Measurements from ENCODE around the gene CIDEC.

Gene CIDEC

GRCh38 chr3:9843715-9844438 lies 36.2 kb downstream of the CIDEC start, which contains the start of gene RPUSD3:
TSS of gene RPUSD3 (minus strand) at chr3:9844008. CDS start at chr3:9843990, 18 bp downstream.
- DNase-seq: peak; percentile 83 to 89

GRCh38 chr3:9841015-9841414 lies 39.0 kb downstream of the CIDEC start:
- no peak for DNase-seq

GRCh38 chr3:9838856-9839255 lies 41.2 kb downstream of the CIDEC start:
- no peak for DNase-seq

GRCh38 chr3:9837701-9838582 lies 42.1 kb downstream of the CIDEC start:
- DNase-seq: peak in 1 of 2 donors; percentile 50

- no peak for DNase-seq
Observed at GRCh38 chr3:9834520-9835380, 45.3 kb downstream of the CIDEC start.

- no peak for DNase-seq
Observed at GRCh38 chr3:9833078-9833477, 47.0 kb downstream of the CIDEC start.

- no peak for DNase-seq
Observed at GRCh38 chr3:9831253-9831652, 48.8 kb downstream of the CIDEC start.

GRCh38 chr3:9828801-9829755 lies 51.0 kb downstream of the CIDEC start:
- no peak for DNase-seq

- DNase-seq: peak in 1 of 2 donors; percentile 34
Observed at GRCh38 chr3:9826815-9827573, 53.1 kb downstream of the CIDEC start.

- DNase-seq: no peak
Observed at GRCh38 chr3:9825451-9826040, 54.5 kb downstream of the CIDEC start.

- DNase-seq: no peak
Observed at GRCh38 chr3:9820946-9821345, 59.1 kb downstream of the CIDEC start.

GRCh38 chr3:9820543-9820942 lies 59.5 kb downstream of the CIDEC start:
- no peak for DNase-seq

GRCh38 chr3:9818666-9819335 lies 61.3 kb downstream of the CIDEC start:
- no peak for DNase-seq

GRCh38 chr3:9817436-9817835 lies 62.6 kb downstream of the CIDEC start:
- no peak for DNase-seq
